GM23338 (cell line): ENCODE results near the gene RAN. TPM values are rescaled to one million over a fixed set of nuclear protein-coding genes. Genes with fewer than 3 reads are reported as not detected.

Source experiments
- ATAC-seq: fragments of 200-7000 bp; cut with Tn5 transposase; 3 replicates; pipeline ENCODE4 v1.9.1; 2020
- DNase-seq: peaks from one replicate; pipeline ENCODE4 v3.0.0-alpha.2; 2015; ENCODE audit warnings: low spot score
- H2AFZ ChIP-seq: fragments of 200-600 bp; sonication (generic); 2 replicates; pipeline ENCODE4 v1.8.0; 2016; ENCODE audit warnings: antibody characterized with exemption, mild to moderate bottlenecking, moderate library complexity
- H3F3A ChIP-seq: fragments of 200-600 bp; sonication (generic); replicated peaks from 2 replicates; pipeline ENCODE4 v1.8.0; 2017; ENCODE audit warnings: antibody characterized with exemption, mixed run types, low read depth
- H3K27ac ChIP-seq: fragments of 200-600 bp; sonication (generic); 2 replicates; pipeline ENCODE4 v1.6.1; 2016; ENCODE audit warnings: low read depth
- H3K27me3 ChIP-seq: fragments of 200-600 bp; sonication (generic); 2 replicates; pipeline ENCODE4 v1.8.0; 2016; ENCODE audit warnings: mild to moderate bottlenecking, mixed run types, moderate library complexity; ENCODE audit not compliant: insufficient read depth
- H3K36me3 ChIP-seq: fragments of 200-600 bp; sonication (generic); 2 replicates; pipeline ENCODE4 v1.8.0; 2016; ENCODE audit warnings: mild to moderate bottlenecking; ENCODE audit not compliant: insufficient read depth
- H3K4me1 ChIP-seq: fragments of 200-600 bp; sonication (generic); 2 replicates; pipeline ENCODE4 v1.8.0; 2016; ENCODE audit warnings: mild to moderate bottlenecking, moderate library complexity; ENCODE audit not compliant: insufficient read depth
- H3K4me2 ChIP-seq: fragments of 200-600 bp; sonication (generic); 2 replicates; pipeline ENCODE4 v1.7.1; 2017; ENCODE audit warnings: mixed run types
- H3K4me3 ChIP-seq: fragments of 200-600 bp; sonication (generic); 2 replicates; pipeline ENCODE4 v1.6.1; 2016; ENCODE audit warnings: mixed run types
- H3K79me2 ChIP-seq: fragments of 200-600 bp; sonication (generic); replicated peaks from 2 replicates; pipeline ENCODE4 v1.8.0; 2017; ENCODE audit warnings: mild to moderate bottlenecking; ENCODE audit not compliant: insufficient read depth
- H3K9me2 ChIP-seq: fragments of 200-600 bp; sonication (generic); 2 replicates; pipeline ENCODE4 v1.8.0; 2017; ENCODE audit not compliant: insufficient read depth
- H4K20me1 ChIP-seq: fragments of 200-600 bp; sonication (generic); replicated peaks from 2 replicates; pipeline ENCODE4 v1.8.0; 2017; ENCODE audit warnings: mild to moderate bottlenecking; ENCODE audit not compliant: insufficient read depth
- H3K27ac Mint-ChIP-seq: 2 replicates; pipeline ENCODE4 v1.8.0; 2020; ENCODE audit warnings: inconsistent platforms, mild to moderate bottlenecking, moderate library complexity, mixed read lengths
- H3K27me3 Mint-ChIP-seq: 3 replicates; pipeline ENCODE4 v1.8.0; 2022; ENCODE audit warnings: low read depth, mild to moderate bottlenecking, moderate library complexity, mixed read lengths, inconsistent platforms; ENCODE audit not compliant: insufficient read depth, poor library complexity
- H3K36me3 Mint-ChIP-seq: 3 replicates; pipeline ENCODE4 v1.8.0; 2021; ENCODE audit warnings: low read depth, mild to moderate bottlenecking, inconsistent platforms, moderate library complexity, mixed read lengths
- H3K4me1 Mint-ChIP-seq: 3 replicates; pipeline ENCODE4 v1.8.0; 2020; ENCODE audit warnings: mild to moderate bottlenecking, inconsistent platforms, mixed read lengths
- H3K4me3 Mint-ChIP-seq: 3 replicates; pipeline ENCODE4 v1.8.0; 2021; ENCODE audit warnings: moderate library complexity, mild to moderate bottlenecking, inconsistent platforms, mixed read lengths
- H3K9me3 Mint-ChIP-seq: 3 replicates; pipeline ENCODE4 v1.8.0; 2020; ENCODE audit warnings: moderate library complexity, mild to moderate bottlenecking, inconsistent platforms, mixed read lengths
- CREB1 ChIP-seq: fragments of 250-450 bp; sonication (Bioruptor Pico); IDR thresholded peaks from 2 replicates; pipeline ENCODE4 v1.5.0; 2020; ENCODE audit warnings: low read depth, mild to moderate bottlenecking, moderate library complexity
- EZH2 ChIP-seq: fragments of 200-600 bp; sonication (generic); IDR thresholded peaks from one replicate; pipeline ENCODE4 v1.8.0; 2017; ENCODE audit warnings: antibody characterized with exemption, mild to moderate bottlenecking, low read depth; ENCODE audit not compliant: unreplicated experiment
- EZH2phosphoT487 ChIP-seq: fragments of 200-600 bp; sonication (generic); IDR thresholded peaks from one replicate; pipeline ENCODE4 v1.8.1; 2018; ENCODE audit warnings: antibody characterized with exemption; ENCODE audit not compliant: unreplicated experiment
- JUNB ChIP-seq: IDR thresholded peaks from one replicate; pipeline ENCODE4 v1.6.1; 2016; ENCODE audit warnings: antibody characterized with exemption; ENCODE audit not compliant: unreplicated experiment
- NANOG ChIP-seq: IDR thresholded peaks from 2 replicates; pipeline ENCODE4 v1.6.1; 2016; ENCODE audit warnings: antibody characterized with exemption, borderline replicate concordance
- POLR2AphosphoS5 ChIP-seq: IDR thresholded peaks from 2 replicates; pipeline ENCODE4 v1.6.1; 2016; ENCODE audit warnings: antibody characterized with exemption, low read depth
- STAT1 ChIP-seq: IDR thresholded peaks from one replicate; pipeline ENCODE4 v1.6.1; 2016; ENCODE audit warnings: antibody characterized with exemption; ENCODE audit not compliant: unreplicated experiment
- ZNF114 ChIP-seq: fragments of 250-450 bp; sonication (Bioruptor Pico); IDR thresholded peaks from 2 replicates; pipeline ENCODE4 v1.5.0; 2020; ENCODE audit warnings: mild to moderate bottlenecking, moderate library complexity
- ZNF331 ChIP-seq: fragments of 250-450 bp; sonication (Bioruptor Pico); IDR thresholded peaks from 2 replicates; pipeline ENCODE4 v1.5.0; 2020; ENCODE audit warnings: low read depth, mild to moderate bottlenecking, moderate library complexity
- ZNF462 ChIP-seq: fragments of 250-450 bp; sonication (Bioruptor Pico); IDR thresholded peaks from 2 replicates; pipeline ENCODE4 v1.5.0; 2020; ENCODE audit warnings: mild to moderate bottlenecking, moderate library complexity
- polyA plus RNA-seq: library from polyadenylated mRNA; unstranded; fragments of >200 nt; fragmentation: Nextera tagmentation; extraction: Ambion mirVana; gene quantifications from 2 replicates; pipeline ENCODE4 v1.2.1, GENCODE V29; 2016
- total RNA-seq: library from RNA; depleted of rRNA; stranded (reverse); fragments of >200 nt; shearing (Covaris generic); gene quantifications from 2 replicates; pipeline ENCODE4 v1.2.3, GENCODE V29; 2014
- TF ChIP-seq, protein P1 (sequence below): IDR thresholded peaks from one replicate; pipeline ENCODE4 v1.6.1; 2018; ENCODE audit warnings: antibody characterized with exemption; ENCODE audit not compliant: unreplicated experiment
- TF ChIP-seq, protein P2 (sequence below): IDR thresholded peaks from 2 replicates; pipeline ENCODE4 v1.6.1; 2016; ENCODE audit warnings: antibody characterized with exemption
- TF ChIP-seq, protein P3 (sequence below), 2 experiments: fragments of 200-600 bp in 1 of 2; sonication (generic) in 1 of 2; conservative IDR thresholded peaks; 2 replicates each; pipeline versions ENCODE4 v1.5.1 to v1.6.1; 2016 to 2017; ENCODE audit warnings: antibody characterized with exemption in 2 of 2, low read depth in 2 of 2, mild to moderate bottlenecking in 2 of 2, moderate library complexity in 1 of 2

Gene RAN
- total and polyA plus RNA-seq, 2 experiments from 2014 or later, result 976 to 2,289 TPM

GRCh38 chr12:130859161-130859560 lies 12.7 kb upstream of the RAN start:
- Histone ChIP-seq H3K27ac (no peak overlapping the region), H3K4me2 (no peak overlapping the region), H3K36me3 (no peaks in the 10 kb centered on the region; the same call in 1 of the 2 replicates), H3K4me3 (no peak overlapping the region), H3K79me2 (no peaks in the 10 kb centered on the region), H3K4me1 (peaks cover 6% of the 10 kb centered on the region), H4K20me1 (no peaks in the 10 kb centered on the region), H3K27me3 (no peaks in the 10 kb centered on the region), H3K9me2 (no peaks in the 10 kb centered on the region), H3F3A (peaks cover 4% of the 10 kb centered on the region; the same call in 1 of the 2 replicates), H2AFZ (no peak overlapping the region)
- Mint-ChIP-seq H3K27me3 (peaks cover 8% of the 10 kb centered on the region), H3K4me3 (no peak overlapping the region), H3K9me3 (peaks cover 36% of the 10 kb centered on the region), H3K36me3 (peaks cover 20% of the 10 kb centered on the region), H3K27ac (no peak overlapping the region), H3K4me1 (peaks cover 6% of the 10 kb centered on the region)
- ATAC-seq, result no peak
- DNase-seq, result no peak
- TF ChIP-seq JUNB (no peak), ZNF331 (CRISPR knock-in tag) (no peak), ZNF462 (CRISPR knock-in tag) (no peak), EZH2 (no peak), STAT1 (no peak), EZH2phosphoT487 (no peak), NANOG (no peak), ZNF114 (CRISPR knock-in tag) (no peak), POLR2AphosphoS5 (no peak), CREB1 (CRISPR knock-in tag) (no peak)
- TF ChIP-seq, protein P1, sequence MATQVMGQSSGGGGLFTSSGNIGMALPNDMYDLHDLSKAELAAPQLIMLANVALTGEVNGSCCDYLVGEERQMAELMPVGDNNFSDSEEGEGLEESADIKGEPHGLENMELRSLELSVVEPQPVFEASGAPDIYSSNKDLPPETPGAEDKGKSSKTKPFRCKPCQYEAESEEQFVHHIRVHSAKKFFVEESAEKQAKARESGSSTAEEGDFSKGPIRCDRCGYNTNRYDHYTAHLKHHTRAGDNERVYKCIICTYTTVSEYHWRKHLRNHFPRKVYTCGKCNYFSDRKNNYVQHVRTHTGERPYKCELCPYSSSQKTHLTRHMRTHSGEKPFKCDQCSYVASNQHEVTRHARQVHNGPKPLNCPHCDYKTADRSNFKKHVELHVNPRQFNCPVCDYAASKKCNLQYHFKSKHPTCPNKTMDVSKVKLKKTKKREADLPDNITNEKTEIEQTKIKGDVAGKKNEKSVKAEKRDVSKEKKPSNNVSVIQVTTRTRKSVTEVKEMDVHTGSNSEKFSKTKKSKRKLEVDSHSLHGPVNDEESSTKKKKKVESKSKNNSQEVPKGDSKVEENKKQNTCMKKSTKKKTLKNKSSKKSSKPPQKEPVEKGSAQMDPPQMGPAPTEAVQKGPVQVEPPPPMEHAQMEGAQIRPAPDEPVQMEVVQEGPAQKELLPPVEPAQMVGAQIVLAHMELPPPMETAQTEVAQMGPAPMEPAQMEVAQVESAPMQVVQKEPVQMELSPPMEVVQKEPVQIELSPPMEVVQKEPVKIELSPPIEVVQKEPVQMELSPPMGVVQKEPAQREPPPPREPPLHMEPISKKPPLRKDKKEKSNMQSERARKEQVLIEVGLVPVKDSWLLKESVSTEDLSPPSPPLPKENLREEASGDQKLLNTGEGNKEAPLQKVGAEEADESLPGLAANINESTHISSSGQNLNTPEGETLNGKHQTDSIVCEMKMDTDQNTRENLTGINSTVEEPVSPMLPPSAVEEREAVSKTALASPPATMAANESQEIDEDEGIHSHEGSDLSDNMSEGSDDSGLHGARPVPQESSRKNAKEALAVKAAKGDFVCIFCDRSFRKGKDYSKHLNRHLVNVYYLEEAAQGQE, result no peak
- TF ChIP-seq, protein P2, sequence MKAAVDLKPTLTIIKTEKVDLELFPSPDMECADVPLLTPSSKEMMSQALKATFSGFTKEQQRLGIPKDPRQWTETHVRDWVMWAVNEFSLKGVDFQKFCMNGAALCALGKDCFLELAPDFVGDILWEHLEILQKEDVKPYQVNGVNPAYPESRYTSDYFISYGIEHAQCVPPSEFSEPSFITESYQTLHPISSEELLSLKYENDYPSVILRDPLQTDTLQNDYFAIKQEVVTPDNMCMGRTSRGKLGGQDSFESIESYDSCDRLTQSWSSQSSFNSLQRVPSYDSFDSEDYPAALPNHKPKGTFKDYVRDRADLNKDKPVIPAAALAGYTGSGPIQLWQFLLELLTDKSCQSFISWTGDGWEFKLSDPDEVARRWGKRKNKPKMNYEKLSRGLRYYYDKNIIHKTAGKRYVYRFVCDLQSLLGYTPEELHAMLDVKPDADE, result no peak
- TF ChIP-seq, protein P3, sequence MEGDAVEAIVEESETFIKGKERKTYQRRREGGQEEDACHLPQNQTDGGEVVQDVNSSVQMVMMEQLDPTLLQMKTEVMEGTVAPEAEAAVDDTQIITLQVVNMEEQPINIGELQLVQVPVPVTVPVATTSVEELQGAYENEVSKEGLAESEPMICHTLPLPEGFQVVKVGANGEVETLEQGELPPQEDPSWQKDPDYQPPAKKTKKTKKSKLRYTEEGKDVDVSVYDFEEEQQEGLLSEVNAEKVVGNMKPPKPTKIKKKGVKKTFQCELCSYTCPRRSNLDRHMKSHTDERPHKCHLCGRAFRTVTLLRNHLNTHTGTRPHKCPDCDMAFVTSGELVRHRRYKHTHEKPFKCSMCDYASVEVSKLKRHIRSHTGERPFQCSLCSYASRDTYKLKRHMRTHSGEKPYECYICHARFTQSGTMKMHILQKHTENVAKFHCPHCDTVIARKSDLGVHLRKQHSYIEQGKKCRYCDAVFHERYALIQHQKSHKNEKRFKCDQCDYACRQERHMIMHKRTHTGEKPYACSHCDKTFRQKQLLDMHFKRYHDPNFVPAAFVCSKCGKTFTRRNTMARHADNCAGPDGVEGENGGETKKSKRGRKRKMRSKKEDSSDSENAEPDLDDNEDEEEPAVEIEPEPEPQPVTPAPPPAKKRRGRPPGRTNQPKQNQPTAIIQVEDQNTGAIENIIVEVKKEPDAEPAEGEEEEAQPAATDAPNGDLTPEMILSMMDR (conservative IDR thresholded peaks at IDR 0.05; ENCODE audit: low read depth in 2 of 2), result no peak
